ENCODE results near the gene HSPA1B. TPM values are rescaled to one million over a fixed set of nuclear protein-coding genes. Genes with fewer than 3 reads are reported as not detected.
"Not testable (repeated sequence)": the region's sequence is repeated elsewhere in the genome, so short reads cannot be mapped to it uniquely, and the experiment has no call there.

Gene HSPA1B
- total RNA-seq, 1 experiment from 2014 or later = 131 TPM

GRCh38 chr6:31861150-31861549 is 33.6 kb downstream of the HSPA1B start:
- no peak for DNase-seq (ENCODE audit: low spot score)
- H3K9me3 ChIP-seq (ENCODE audit: low read depth, low read length, poor library complexity, severe bottlenecking) = no peaks in the 10 kb centered on the region
- no peak overlapping the region for H3K4me3 ChIP-seq (ENCODE audit: low read depth, low read length, poor library complexity, severe bottlenecking)
- intact Hi-C loops (cut with micrococcal nuclease; ENCODE audit: unreplicated experiment) = no loop called here
- CTCF ChIA-PET = no interaction called here
- H3K36me3 ChIP-seq (ENCODE audit: insufficient read depth, low read length, poor library complexity, severe bottlenecking) = peaks cover 6% of the 10 kb centered on the region
- POLR2A ChIA-PET (ENCODE audit: low non-redundant PET) = no interaction called here
- H3K27me3 ChIP-seq (replicated peaks; ENCODE audit: insufficient read depth, low read depth, low read length, poor library complexity) = no peaks in the 10 kb centered on the region
- no peak overlapping the region for H3K27ac ChIP-seq (ENCODE audit: low read depth, low read length, poor library complexity, severe bottlenecking)
- H3K4me1 ChIP-seq (ENCODE audit: insufficient read depth, low read length, poor library complexity, severe bottlenecking) = peaks cover 6% of the 10 kb centered on the region
- no peak for TF ChIP-seq EZH2 (IDR thresholded peaks at IDR 0.05; ENCODE audit: borderline replicate concordance, low read depth, low read length, poor library complexity, severe bottlenecking)
- TF ChIP-seq CTCF (conservative IDR thresholded peaks at IDR 0.05; ENCODE audit: low read depth, low read length) = no peak
- no TSS peak for BruUV-seq (replicated peaks)

- H3K36me3 ChIP-seq (ENCODE audit: insufficient read depth, low read length, poor library complexity, severe bottlenecking) = peaks cover 6% of the 10 kb centered on the region
- POLR2A ChIA-PET (ENCODE audit: low non-redundant PET) = interaction anchor here (0.6 kb wide), 1 partner anchor 36 kb away, joined by 5 read pairs; no protein-coding TSS in a partner anchor
- no peaks in the 10 kb centered on the region for H3K9me3 ChIP-seq (ENCODE audit: low read depth, low read length, poor library complexity, severe bottlenecking)
- no TSS peak for BruUV-seq (replicated peaks)
- DNase-seq (ENCODE audit: low spot score) = no peak
- TF ChIP-seq EZH2 (IDR thresholded peaks at IDR 0.05; ENCODE audit: borderline replicate concordance, low read depth, low read length, poor library complexity, severe bottlenecking) = no peak
- TF ChIP-seq CTCF (conservative IDR thresholded peaks at IDR 0.05; ENCODE audit: low read depth, low read length) = no peak
- peak overlapping the region; percentile 68 for H3K27ac ChIP-seq (ENCODE audit: low read depth, low read length, poor library complexity, severe bottlenecking)
- peaks cover 6% of the 10 kb centered on the region for H3K4me1 ChIP-seq (ENCODE audit: insufficient read depth, low read length, poor library complexity, severe bottlenecking)
- intact Hi-C loops (cut with micrococcal nuclease; ENCODE audit: unreplicated experiment) = loop anchor here (2.0 kb wide), 1 partner anchor 37 kb away; no protein-coding TSS in a partner anchor
- CTCF ChIA-PET = no interaction called here
- H3K27me3 ChIP-seq (replicated peaks; ENCODE audit: insufficient read depth, low read depth, low read length, poor library complexity) = no peaks in the 10 kb centered on the region
- peak overlapping the region; percentile 72 for H3K4me3 ChIP-seq (ENCODE audit: low read depth, low read length, poor library complexity, severe bottlenecking)
Measured at GRCh38 chr6:31861919-31862343, 34.4 kb downstream of the HSPA1B start.

GRCh38 chr6:31862344-31863235 is 35.1 kb downstream of the HSPA1B start, which contains the start of gene NEU1:
TSS of gene NEU1 (minus strand) at chr6:31862821. CDS start at chr6:31862776, 45 bp downstream.
- Histone ChIP-seq H3K4me1 (ENCODE audit: insufficient read depth, low read length, poor library complexity, severe bottlenecking) (peaks cover 6% of the 10 kb centered on the region), H3K27ac (ENCODE audit: low read depth, low read length, poor library complexity, severe bottlenecking) (peak within 1 kb of the TSS; percentile 81), H3K9me3 (ENCODE audit: low read depth, low read length, poor library complexity, severe bottlenecking) (no peaks in the 10 kb centered on the region), H3K4me3 (ENCODE audit: low read depth, low read length, poor library complexity, severe bottlenecking) (peak within 1 kb of the TSS; percentile 72), H3K27me3 (replicated peaks; ENCODE audit: insufficient read depth, low read depth, low read length, poor library complexity) (no peaks in the 10 kb centered on the region), H3K36me3 (ENCODE audit: insufficient read depth, low read length, poor library complexity, severe bottlenecking) (peaks cover 6% of the 10 kb centered on the region)
- no peak for TF ChIP-seq CTCF (conservative IDR thresholded peaks at IDR 0.05; ENCODE audit: low read depth, low read length)
- TF ChIP-seq EZH2 (IDR thresholded peaks at IDR 0.05; ENCODE audit: borderline replicate concordance, low read depth, low read length, poor library complexity, severe bottlenecking) = no peak
- intact Hi-C loops (cut with micrococcal nuclease; ENCODE audit: unreplicated experiment) = loop anchor here (1.0 to 2.0 kb wide), 2 partner anchors 36 to 125 kb away; no protein-coding TSS in a partner anchor
- no TSS peak for BruUV-seq (replicated peaks)
- ChIA-PET CTCF (no interaction called here), POLR2A (ENCODE audit: low non-redundant PET) (interaction anchor here (0.6 to 0.7 kb wide), 2 partner anchors 36 to 184 kb away, joined by 3 to 5 read pairs; no protein-coding TSS in a partner anchor)
- DNase-seq (ENCODE audit: low spot score) = peak; percentile 100

- H3K4me3 ChIP-seq (ENCODE audit: low read depth, low read length, poor library complexity, severe bottlenecking) = peak overlapping the region; percentile 72
- H3K9me3 ChIP-seq (ENCODE audit: low read depth, low read length, poor library complexity, severe bottlenecking); H3K4me1 ChIP-seq (ENCODE audit: insufficient read depth, low read length, poor library complexity, severe bottlenecking); BruUV-seq (replicated peaks); H3K36me3 ChIP-seq (ENCODE audit: insufficient read depth, low read length, poor library complexity, severe bottlenecking); H3K27me3 ChIP-seq (replicated peaks; ENCODE audit: insufficient read depth, low read depth, low read length, poor library complexity); DNase-seq (ENCODE audit: low spot score); intact Hi-C loops (cut with micrococcal nuclease; ENCODE audit: unreplicated experiment): not testable (repeated sequence)
- H3K27ac ChIP-seq (ENCODE audit: low read depth, low read length, poor library complexity, severe bottlenecking) = peak overlapping the region; percentile 81
- ChIA-PET CTCF (interaction anchor here (0.6 kb wide), 1 partner anchor 465 kb away, joined by 4 read pairs; no protein-coding TSS in a partner anchor), POLR2A (ENCODE audit: low non-redundant PET) (interaction anchor here (0.5 to 0.6 kb wide), 2 partner anchors 11 to 15 kb away, joined by 3 to 13 read pairs; no protein-coding TSS in a partner anchor)
Measured at GRCh38 chr6:31864123-31864562, 36.6 kb downstream of the HSPA1B start.

All from A673 (cell line).